ENCODE data around the gene OPCML. TPM values are rescaled to one million over a fixed set of nuclear protein-coding genes. Genes with fewer than 3 reads are reported as not detected.

Gene OPCML
- total and polyA plus RNA-seq, 4 donors, result under 0.01 to 0.01 TPM; not detected in 2

GRCh38 chr11:133331031-133331430 is 201.3 kb downstream of the OPCML start:
- no peaks in the 10 kb centered on the region for H3K27me3 ChIP-seq (ENCODE audit: control insufficient read depth in 4 of 4, insufficient read depth in 4 of 4, low read length in 3 of 4)
- H3K4me3 ChIP-seq (ENCODE audit: low read depth in 1 of 3, low read length in 3 of 3), result no peak overlapping the region
- TF ChIP-seq MAX (IDR thresholded peaks at IDR 0.05) (no peak), SP1 (IDR thresholded peaks at IDR 0.05) (no peak), CTCF (IDR thresholded peaks at IDR 0.05; ENCODE audit: low read depth, low read length, missing input control) (no peak), FOXA2 (IDR thresholded peaks at IDR 0.05) (no peak), REST (IDR thresholded peaks at IDR 0.05) (no peak), TAF1 (conservative IDR thresholded peaks at IDR 0.05) (no peak), RAD21 (IDR thresholded peaks at IDR 0.05) (no peak), HNF4G (IDR thresholded peaks at IDR 0.05) (no peak), ATF3 (IDR thresholded peaks at IDR 0.05) (no peak)
- no peaks in the 10 kb centered on the region for H3K36me3 ChIP-seq (ENCODE audit: control insufficient read depth in 4 of 4, insufficient read depth in 3 of 4, low read depth in 1 of 4, low read length in 3 of 4)
- H3K27ac ChIP-seq (ENCODE audit: low read depth in 1 of 2, low read length in 2 of 2), result no peak overlapping the region
- DNase-seq (ENCODE audit: low spot score), result no peak
- no peaks in the 10 kb centered on the region for H3K9me3 ChIP-seq (ENCODE audit: control insufficient read depth in 4 of 4, low read length in 3 of 4)
- H3K4me1 ChIP-seq (ENCODE audit: control insufficient read depth in 4 of 4, insufficient read depth in 4 of 4, low read length in 3 of 4), result no peaks in the 10 kb centered on the region
- H3K9ac ChIP-seq (ENCODE audit: low read depth in 1 of 2, low read length in 2 of 2), result no peak overlapping the region
- WGBS, result 74% methylated on average over 3 of the region's 3 CpGs

- no peaks in the 10 kb centered on the region for H3K36me3 ChIP-seq (ENCODE audit: control insufficient read depth in 4 of 4, insufficient read depth in 3 of 4, low read depth in 1 of 4, low read length in 3 of 4)
- WGBS, result 83% methylated on average over 7 of the region's 7 CpGs
- peaks cover 0 to 9% (median 0%) of the 10 kb centered on the region in 4 donors for H3K27me3 ChIP-seq (ENCODE audit: control insufficient read depth in 4 of 4, insufficient read depth in 4 of 4, low read length in 3 of 4)
- TF ChIP-seq NR2F2 (IDR thresholded peaks at IDR 0.05), result no peak
- TF ChIP-seq RAD21 (IDR thresholded peaks at IDR 0.05), result no peak
- TF ChIP-seq SP1 (IDR thresholded peaks at IDR 0.05), result no peak
- no peak for TF ChIP-seq MAX (IDR thresholded peaks at IDR 0.05)
- no peak for TF ChIP-seq REST (IDR thresholded peaks at IDR 0.05)
- no peak for TF ChIP-seq FOXA1 (IDR thresholded peaks at IDR 0.05)
- TF ChIP-seq YY1 (IDR thresholded peaks at IDR 0.05), result no peak
- no peak for TF ChIP-seq EGR1 (IDR thresholded peaks at IDR 0.05; ENCODE audit: low read depth in 2 of 2)
- no peak for TF ChIP-seq RXRA (IDR thresholded peaks at IDR 0.05)
- no peak for TF ChIP-seq FOXA2 (IDR thresholded peaks at IDR 0.05)
- TF ChIP-seq JUND (IDR thresholded peaks at IDR 0.05), result no peak
- H3K27ac ChIP-seq (ENCODE audit: low read depth in 1 of 2, low read length in 2 of 2), result no peak overlapping the region
- DNase-seq (ENCODE audit: low spot score), result no peak
- no peak overlapping the region for H3K4me3 ChIP-seq (ENCODE audit: low read depth in 1 of 3, low read length in 3 of 3)
- no peak overlapping the region for H3K9ac ChIP-seq (ENCODE audit: low read depth in 1 of 2, low read length in 2 of 2)
- H3K9me3 ChIP-seq (ENCODE audit: control insufficient read depth in 4 of 4, low read length in 3 of 4), result no peaks in the 10 kb centered on the region
- no peaks in the 10 kb centered on the region for H3K4me1 ChIP-seq (ENCODE audit: control insufficient read depth in 4 of 4, insufficient read depth in 4 of 4, low read length in 3 of 4)
Measured at GRCh38 chr11:133326849-133327248, 205.5 kb downstream of the OPCML start.
